C4-2B (cell line): ENCODE measurements around the gene SLC38A9.

Source experiments
- ZFX ChIP-seq: fragments of 450-650 bp; IDR thresholded peaks from 2 replicates; pipeline ENCODE4 v1.6.1; 2017
- TF ChIP-seq, protein P1 (sequence below): fragments of 450-650 bp; conservative IDR thresholded peaks from 2 replicates; pipeline ENCODE4 v1.5.1; 2017; ENCODE audit warnings: mild to moderate bottlenecking

- TF ChIP-seq, protein P1, sequence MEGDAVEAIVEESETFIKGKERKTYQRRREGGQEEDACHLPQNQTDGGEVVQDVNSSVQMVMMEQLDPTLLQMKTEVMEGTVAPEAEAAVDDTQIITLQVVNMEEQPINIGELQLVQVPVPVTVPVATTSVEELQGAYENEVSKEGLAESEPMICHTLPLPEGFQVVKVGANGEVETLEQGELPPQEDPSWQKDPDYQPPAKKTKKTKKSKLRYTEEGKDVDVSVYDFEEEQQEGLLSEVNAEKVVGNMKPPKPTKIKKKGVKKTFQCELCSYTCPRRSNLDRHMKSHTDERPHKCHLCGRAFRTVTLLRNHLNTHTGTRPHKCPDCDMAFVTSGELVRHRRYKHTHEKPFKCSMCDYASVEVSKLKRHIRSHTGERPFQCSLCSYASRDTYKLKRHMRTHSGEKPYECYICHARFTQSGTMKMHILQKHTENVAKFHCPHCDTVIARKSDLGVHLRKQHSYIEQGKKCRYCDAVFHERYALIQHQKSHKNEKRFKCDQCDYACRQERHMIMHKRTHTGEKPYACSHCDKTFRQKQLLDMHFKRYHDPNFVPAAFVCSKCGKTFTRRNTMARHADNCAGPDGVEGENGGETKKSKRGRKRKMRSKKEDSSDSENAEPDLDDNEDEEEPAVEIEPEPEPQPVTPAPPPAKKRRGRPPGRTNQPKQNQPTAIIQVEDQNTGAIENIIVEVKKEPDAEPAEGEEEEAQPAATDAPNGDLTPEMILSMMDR, result no peak
- TF ChIP-seq ZFX, result no peak
Measured at GRCh38 chr5:55742778-55743177, 30.7 kb upstream of the SLC38A9 start.
